Measurements from ENCODE around the gene CACHD1. TPM values are rescaled to one million over a fixed set of nuclear protein-coding genes. Genes with fewer than 3 reads are reported as not detected.
"Not testable (repeated sequence)": the region's sequence is repeated elsewhere in the genome, so short reads cannot be mapped to it uniquely, and the experiment has no call there.

The CACHD1 gene
- total RNA-seq, 2 donors from 2014 or later: 8.6 to 12.9 TPM

- Histone ChIP-seq H3K4me3 (no peak overlapping the region), H3K9me3 (no peaks in the 10 kb centered on the region), H3K4me1 (no peaks in the 10 kb centered on the region), H3K27ac (no peak overlapping the region), H3K27me3 (no peaks in the 10 kb centered on the region), H3K36me3 (replicated peaks in 1 of 2; ENCODE audit: insufficient read depth in 1 of 2, low read depth in 2 of 2) (peaks cover 0 to 3% of the 10 kb centered on the region in 2 donors)
- WGBS, 2 donors: 75 to 88% methylated on average over 5 of the region's 5 CpGs
- no peak for DNase-seq
- intact Hi-C loops (cut with DNase I): no loop called here
- TF ChIP-seq POLR2A (IDR thresholded peaks at IDR 0.05): no peak
- no peak for TF ChIP-seq CTCF (IDR thresholded peaks at IDR 0.05)
- no peak for ATAC-seq
These were observed 223.5 kb downstream of the CACHD1 start for GRCh38 chr1:64693406-64693805.

DNA sequence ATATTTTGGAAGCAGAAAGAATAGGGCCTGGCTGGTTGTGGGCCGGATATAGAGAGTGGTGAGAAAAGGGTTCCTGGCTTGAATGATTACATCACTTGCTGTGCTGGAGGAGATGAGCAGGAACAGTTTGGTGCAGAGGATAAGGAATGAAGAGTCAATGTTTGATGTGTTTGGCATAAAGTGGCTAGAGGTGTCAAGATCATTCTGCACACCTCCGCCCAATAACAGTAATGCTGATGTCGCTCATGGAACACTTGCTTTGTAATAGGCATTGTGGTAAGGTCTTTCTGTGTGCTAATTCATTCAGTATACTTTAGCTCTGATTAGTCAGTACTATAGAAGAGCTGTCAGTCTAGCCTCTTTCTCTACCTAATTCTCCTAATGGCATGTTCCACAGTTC lies 226.9 kb downstream of the CACHD1 start:
- DNase-seq (no peak), ATAC-seq (no peak)
- intact Hi-C loops (cut with DNase I): no loop called here
- Histone ChIP-seq H3K27ac (no peak overlapping the region), H3K36me3 (replicated peaks in 1 of 2; ENCODE audit: insufficient read depth in 1 of 2, low read depth in 2 of 2) (no peaks in the 10 kb centered on the region), H3K4me1 (no peaks in the 10 kb centered on the region), H3K9me3 (no peaks in the 10 kb centered on the region), H3K4me3 (no peak overlapping the region), H3K27me3 (no peaks in the 10 kb centered on the region)
- TF ChIP-seq CTCF (IDR thresholded peaks at IDR 0.05): no peak
- no peak for TF ChIP-seq POLR2A (IDR thresholded peaks at IDR 0.05)
- 84 to 89% methylated on average over 3 of the region's 3 CpGs for WGBS, 2 donors

DNA sequence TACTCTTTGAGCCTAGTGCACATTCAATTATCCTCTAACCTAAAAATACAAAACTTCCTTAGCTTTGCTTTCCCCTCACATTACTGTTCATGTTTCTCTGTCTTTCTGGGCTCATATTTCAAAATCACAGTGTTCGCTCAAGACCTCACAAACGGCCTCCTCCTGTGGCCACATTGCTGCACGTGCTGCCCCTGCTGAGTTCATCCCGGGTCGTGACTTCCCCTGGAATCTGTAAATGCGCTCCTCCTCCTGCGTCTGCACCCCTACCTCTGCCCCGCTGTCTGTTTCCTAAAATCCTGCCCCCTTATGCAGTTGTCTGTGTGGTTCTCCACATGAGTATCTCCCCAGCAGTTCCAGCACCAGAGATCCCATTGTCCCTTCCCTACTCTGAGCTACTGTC lies 229.4 kb downstream of the CACHD1 start:
- WGBS, 2 donors: 77 to 84% methylated on average over 8 of the region's 8 CpGs
- ATAC-seq (no peak), DNase-seq (no peak)
- H3K9me3 ChIP-seq: no peaks in the 10 kb centered on the region
- TF ChIP-seq POLR2A (IDR thresholded peaks at IDR 0.05) (no peak), CTCF (IDR thresholded peaks at IDR 0.05) (no peak)
- H3K27me3 ChIP-seq: no peaks in the 10 kb centered on the region
- intact Hi-C loops (cut with DNase I): no loop called here
- H3K4me1 ChIP-seq: no peaks in the 10 kb centered on the region
- H3K27ac ChIP-seq: no peak overlapping the region
- H3K36me3 ChIP-seq (replicated peaks in 1 of 2; ENCODE audit: insufficient read depth in 1 of 2, low read depth in 2 of 2): no peaks in the 10 kb centered on the region
- H3K4me3 ChIP-seq: no peak overlapping the region

- Histone ChIP-seq H3K4me1 (no peaks in the 10 kb centered on the region), H3K27me3 (no peaks in the 10 kb centered on the region), H3K4me3 (no peak overlapping the region), H3K9me3 (no peaks in the 10 kb centered on the region), H3K36me3 (replicated peaks in 1 of 2; ENCODE audit: insufficient read depth in 1 of 2, low read depth in 2 of 2) (no peaks in the 10 kb centered on the region), H3K27ac (no peak overlapping the region)
- ATAC-seq: no peak
- WGBS, 2 donors: 82 to 94% methylated on average over 5 of the region's 5 CpGs
- DNase-seq: no peak
- intact Hi-C loops (cut with DNase I): no loop called here
- no peak for TF ChIP-seq CTCF (IDR thresholded peaks at IDR 0.05)
- TF ChIP-seq POLR2A (IDR thresholded peaks at IDR 0.05): no peak
These were observed 231.1 kb downstream of the CACHD1 start for GRCh38 chr1:64701071-64701470.

- DNase-seq (no peak), ATAC-seq (no peak)
- no peaks in the 10 kb centered on the region for H3K9me3 ChIP-seq
- WGBS, 2 donors: 60 to 61% methylated on average over 2 of the region's 2 CpGs
- H3K4me3 ChIP-seq: no peak overlapping the region
- TF ChIP-seq POLR2A (IDR thresholded peaks at IDR 0.05) (no peak), CTCF (IDR thresholded peaks at IDR 0.05) (no peak)
- H3K36me3 ChIP-seq (replicated peaks in 1 of 2; ENCODE audit: insufficient read depth in 1 of 2, low read depth in 2 of 2): no peaks in the 10 kb centered on the region
- intact Hi-C loops (cut with DNase I): no loop called here
- no peak overlapping the region for H3K27ac ChIP-seq
- H3K27me3 ChIP-seq: no peaks in the 10 kb centered on the region
- H3K4me1 ChIP-seq: no peaks in the 10 kb centered on the region
These were observed 232.0 kb downstream of the CACHD1 start for GRCh38 chr1:64701886-64702285.

GRCh38 chr1:64702670-64703069 lies 232.7 kb downstream of the CACHD1 start:
- 83 to 86% methylated on average over 3 of the region's 3 CpGs for WGBS, 2 donors
- intact Hi-C loops (cut with DNase I); DNase-seq: not testable (repeated sequence)

More at GRCh38 chr1:64702670-64703069, 232.7 kb downstream of the CACHD1 start:
- not testable (repeated sequence) for H3K27me3 ChIP-seq; H3K9me3 ChIP-seq; H3K27ac ChIP-seq; H3K36me3 ChIP-seq (replicated peaks in 1 of 2; ENCODE audit: insufficient read depth in 1 of 2, low read depth in 2 of 2); ATAC-seq; H3K4me3 ChIP-seq; H3K4me1 ChIP-seq

Data from body of pancreas (tissue), 4 donors.